Bronchial epithelial cell (primary cell): Measurements from ENCODE around the gene KIAA0040. TPM values are rescaled to one million over a fixed set of nuclear protein-coding genes. Genes with fewer than 3 reads are reported as not detected.

Experiments
- DNase-seq: peaks from one replicate; pipeline ENCODE4 v3.0.0-alpha.2; 2010; ENCODE audit warnings: low read depth
- FAIRE-seq: peaks from 2 replicates; lab custom pipeline; 2011; peaks lifted over from hg19 to GRCh38; lab: Jason Lieb, UNC
- H3K27me3 ChIP-seq: 2 replicates; pipeline ENCODE4 v1.5.1; 2011; ENCODE audit warnings: low read length; ENCODE audit not compliant: control insufficient read depth, insufficient read depth
- H3K36me3 ChIP-seq: 2 replicates; pipeline ENCODE4 v1.5.1; 2011; ENCODE audit warnings: low read length; ENCODE audit not compliant: control insufficient read depth, insufficient read depth
- H3K4me3 ChIP-seq: 2 replicates; pipeline ENCODE4 v1.5.1; 2011; ENCODE audit warnings: mild to moderate bottlenecking, low read depth, low read length, control low read depth
- total RNA-seq: library from RNA; depleted of rRNA; stranded (reverse); fragments of >200 nt; gene quantifications from 2 replicates; pipeline ENCODE4 v1.2.1, GENCODE V29; 2014
- TF ChIP-seq, protein P1 (sequence below): IDR thresholded peaks from 2 replicates; pipeline ENCODE4 v1.5.1; 2011; ENCODE audit warnings: mild to moderate bottlenecking, moderate library complexity, low read length, control low read depth, inconsistent platforms; ENCODE audit not compliant: insufficient read depth, severe bottlenecking

Gene KIAA0040
- 2.7 and 3.9 TPM in 2 replicates for total RNA-seq

DNA sequence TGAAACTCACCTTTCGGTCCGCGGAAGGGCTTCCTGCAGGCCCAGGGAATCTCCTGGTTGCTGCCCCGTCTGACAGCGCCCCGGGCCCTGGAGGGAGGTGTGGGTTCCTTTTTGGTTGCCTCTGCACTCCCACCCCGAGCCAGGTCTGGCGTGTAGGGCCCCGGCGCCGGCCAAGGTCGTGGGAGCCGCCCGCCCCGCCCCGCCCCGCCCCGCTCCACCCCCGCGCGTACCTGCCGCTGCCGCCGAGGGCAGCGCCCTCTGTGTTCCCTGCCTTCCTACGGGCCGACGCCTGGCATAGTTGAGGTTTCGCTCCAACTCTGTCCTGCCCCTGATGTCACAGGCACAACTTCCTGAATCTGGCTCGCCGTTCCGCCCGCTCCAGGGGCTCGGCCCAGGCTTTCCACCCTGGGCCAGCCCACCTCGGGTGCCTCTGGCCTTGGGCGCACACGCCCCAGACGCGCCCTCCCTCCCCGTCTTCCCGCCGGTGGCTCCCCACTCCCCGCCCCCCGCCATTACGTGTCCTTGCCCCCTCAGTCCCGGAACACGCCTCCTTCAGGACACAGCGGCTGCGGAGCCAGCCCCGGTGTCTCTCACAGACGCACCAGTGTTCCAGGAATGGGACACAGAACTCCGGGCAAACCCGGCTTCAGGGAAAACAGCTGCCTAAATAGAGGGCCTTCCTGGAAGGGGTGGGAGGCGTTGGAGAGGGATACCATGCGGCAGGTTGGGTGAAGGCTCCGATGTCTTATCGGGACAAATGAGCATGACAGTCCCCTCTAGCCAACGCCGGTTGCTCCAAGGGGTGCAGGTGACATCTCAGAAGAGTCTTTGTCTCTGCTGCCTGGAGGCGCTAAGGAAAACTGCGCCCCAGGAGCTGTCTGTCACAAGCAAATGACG is at the start of gene KIAA0040:
KIAA0040 (minus strand) TSS at position 147 of the 897 bp plus-strand sequence. CDS start 31,763 bp downstream, outside the sequence.
- Histone ChIP-seq H3K27me3 (no peaks in the 10 kb centered on the region), H3K4me3 (peak within 1 kb of the TSS; percentile 61), H3K36me3 (no peaks in the 10 kb centered on the region)
- FAIRE-seq (no peak), DNase-seq (peak; percentile 70)
- TF ChIP-seq, protein P1, sequence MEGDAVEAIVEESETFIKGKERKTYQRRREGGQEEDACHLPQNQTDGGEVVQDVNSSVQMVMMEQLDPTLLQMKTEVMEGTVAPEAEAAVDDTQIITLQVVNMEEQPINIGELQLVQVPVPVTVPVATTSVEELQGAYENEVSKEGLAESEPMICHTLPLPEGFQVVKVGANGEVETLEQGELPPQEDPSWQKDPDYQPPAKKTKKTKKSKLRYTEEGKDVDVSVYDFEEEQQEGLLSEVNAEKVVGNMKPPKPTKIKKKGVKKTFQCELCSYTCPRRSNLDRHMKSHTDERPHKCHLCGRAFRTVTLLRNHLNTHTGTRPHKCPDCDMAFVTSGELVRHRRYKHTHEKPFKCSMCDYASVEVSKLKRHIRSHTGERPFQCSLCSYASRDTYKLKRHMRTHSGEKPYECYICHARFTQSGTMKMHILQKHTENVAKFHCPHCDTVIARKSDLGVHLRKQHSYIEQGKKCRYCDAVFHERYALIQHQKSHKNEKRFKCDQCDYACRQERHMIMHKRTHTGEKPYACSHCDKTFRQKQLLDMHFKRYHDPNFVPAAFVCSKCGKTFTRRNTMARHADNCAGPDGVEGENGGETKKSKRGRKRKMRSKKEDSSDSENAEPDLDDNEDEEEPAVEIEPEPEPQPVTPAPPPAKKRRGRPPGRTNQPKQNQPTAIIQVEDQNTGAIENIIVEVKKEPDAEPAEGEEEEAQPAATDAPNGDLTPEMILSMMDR, result peak; percentile 29

DNA sequence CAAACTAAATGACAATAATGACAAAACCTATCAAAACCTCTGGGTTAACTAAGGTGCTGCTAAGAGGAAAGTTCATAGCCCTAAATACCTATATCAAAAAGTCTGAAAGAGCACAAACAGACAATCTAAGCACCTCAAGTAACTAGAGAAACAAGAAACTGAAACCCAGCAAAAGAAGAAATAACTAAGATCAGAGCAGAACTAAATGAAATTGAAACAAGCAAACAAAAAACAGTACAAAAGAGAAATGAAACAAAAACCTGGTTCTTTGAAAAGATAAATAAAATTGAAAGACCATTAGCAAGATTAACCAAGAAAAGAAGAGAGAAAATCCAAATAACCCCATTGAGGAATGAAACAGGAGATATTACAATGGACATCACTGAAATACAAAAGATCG is 44.8 kb upstream of the KIAA0040 start:
- no peaks in the 10 kb centered on the region for H3K36me3 ChIP-seq
- H3K4me3 ChIP-seq, result no peak overlapping the region
- DNase-seq (no peak), FAIRE-seq (no peak)
- TF ChIP-seq, protein P1, result no peak
- no peaks in the 10 kb centered on the region for H3K27me3 ChIP-seq

DNA sequence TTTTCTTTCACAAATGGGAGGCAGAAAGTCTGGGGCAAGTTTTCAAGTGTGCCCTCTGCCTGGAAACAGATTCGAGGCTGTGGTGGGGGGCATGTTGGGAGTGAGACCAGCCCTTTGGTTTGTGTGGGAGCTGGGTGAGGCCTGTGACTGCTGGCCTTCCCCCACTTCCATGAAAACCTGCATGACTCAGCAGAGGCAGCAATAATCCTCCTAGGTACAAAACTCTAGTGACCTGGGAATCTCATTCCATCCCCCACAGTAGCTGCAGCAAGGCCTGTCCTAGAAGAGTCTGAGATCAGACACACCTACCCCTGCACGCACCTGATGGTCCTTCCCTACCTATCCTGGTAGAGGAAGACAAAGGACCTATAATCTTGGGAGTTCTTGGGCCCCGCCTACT is 42.1 kb upstream of the KIAA0040 start:
- DNase-seq (peak; percentile 21), FAIRE-seq (no peak)
- H3K27me3 ChIP-seq, result no peaks in the 10 kb centered on the region

DNA sequence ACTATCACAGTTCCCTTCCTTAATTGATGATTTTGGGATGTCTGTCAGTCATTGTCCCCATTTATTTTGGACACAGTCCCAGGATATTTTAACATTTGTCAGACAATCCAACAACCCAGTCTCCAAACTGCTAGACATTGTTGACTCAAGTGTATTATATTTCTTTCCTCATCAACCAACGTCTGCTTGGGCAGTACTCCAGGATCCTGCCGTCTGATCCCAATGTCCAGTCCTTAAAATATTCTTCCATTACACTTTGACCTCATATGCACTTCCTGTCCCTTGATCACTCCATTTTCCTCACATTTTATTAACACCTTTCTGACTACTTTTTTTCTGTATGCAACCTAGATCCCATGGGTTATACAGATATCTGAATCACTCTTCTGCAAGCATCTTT is 39.8 kb upstream of the KIAA0040 start:
- Histone ChIP-seq H3K36me3 (no peaks in the 10 kb centered on the region), H3K27me3 (no peaks in the 10 kb centered on the region), H3K4me3 (no peak overlapping the region)
- DNase-seq, result peak; percentile 15
- TF ChIP-seq, protein P1, result no peak
- no peak for FAIRE-seq

More for the DNA sequence above, 42.1 kb upstream of the KIAA0040 start:
- TF ChIP-seq, protein P1, result no peak
- Histone ChIP-seq H3K36me3 (no peaks in the 10 kb centered on the region), H3K4me3 (no peak overlapping the region)

DNA sequence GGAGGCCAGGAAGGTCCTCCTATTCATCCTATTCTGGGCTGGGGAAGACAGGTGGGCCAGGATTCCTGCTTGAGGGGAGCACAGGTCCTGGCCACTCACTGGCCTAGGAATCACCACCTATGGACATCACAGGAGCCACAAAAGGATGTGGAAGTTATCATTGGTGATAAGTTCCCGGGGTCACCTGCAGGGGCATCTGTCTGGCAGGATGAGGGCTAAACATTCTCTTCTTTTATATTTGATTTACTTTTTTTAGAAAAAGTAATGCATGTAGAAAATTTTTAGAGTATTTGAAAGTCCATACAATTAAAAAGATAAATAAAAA is 33.2 kb upstream of the KIAA0040 start:
- DNase-seq (no peak), FAIRE-seq (no peak)

More for the DNA sequence above, 33.2 kb upstream of the KIAA0040 start:
- Histone ChIP-seq H3K36me3 (no peaks in the 10 kb centered on the region), H3K4me3 (no peak overlapping the region), H3K27me3 (no peaks in the 10 kb centered on the region)
- TF ChIP-seq, protein P1, result no peak
